ENCODE results near the gene ETV6. TPM values are rescaled to one million over a fixed set of nuclear protein-coding genes. Genes with fewer than 3 reads are reported as not detected.

ETV6 gene
- total and polyA plus RNA-seq, 2 of the 8 experiments (the other 6 are each of a cell fraction or from before 2014, with no cell fraction given) = 5.5 to 23.9 TPM

- TF ChIP-seq CHD7 (IDR thresholded peaks at IDR 0.05; ENCODE audit: insufficient replicate concordance, low read length) = no peak
- TF ChIP-seq GABPA (IDR thresholded peaks at IDR 0.05; ENCODE audit: borderline replicate concordance, insufficient read depth, low read length) = no peak
- no peak for TF ChIP-seq GTF2F1 (IDR thresholded peaks at IDR 0.05; ENCODE audit: borderline replicate concordance, low read depth, low read length)
- no peak for TF ChIP-seq BRCA1 (IDR thresholded peaks at IDR 0.05; ENCODE audit: low read depth, low read length)
- no peak for TF ChIP-seq POLR2A (IDR thresholded peaks at IDR 0.05; ENCODE audit: control extremely low read depth in 1 of 2, low read depth in 2 of 2, low read length in 2 of 2)
- no peak for TF ChIP-seq KDM1A (IDR thresholded peaks at IDR 0.05; ENCODE audit: borderline replicate concordance, low read length)
- no peak for TF ChIP-seq ATF3 (IDR thresholded peaks at IDR 0.05; ENCODE audit: insufficient read depth, low read depth, low read length)
- TF ChIP-seq FOSL1 (IDR thresholded peaks at IDR 0.05; ENCODE audit: insufficient read depth, low read depth, low read length) = no peak
- TF ChIP-seq RFX5 (IDR thresholded peaks at IDR 0.05; ENCODE audit: borderline replicate concordance, low read depth, low read length) = no peak
- TF ChIP-seq EP300 (IDR thresholded peaks at IDR 0.05; ENCODE audit: borderline replicate concordance in 1 of 2, low read depth in 2 of 2, low read length in 2 of 2) = no peak
- no peak for TF ChIP-seq SP2 (IDR thresholded peaks at IDR 0.05; ENCODE audit: low read length)
Observed at GRCh38 chr12:11732023-11732422, 82.5 kb downstream of the ETV6 start (continued).

Data from H1 (cell line).